Measurements from ENCODE around the gene MAD1L1.

Gene MAD1L1

DNA sequence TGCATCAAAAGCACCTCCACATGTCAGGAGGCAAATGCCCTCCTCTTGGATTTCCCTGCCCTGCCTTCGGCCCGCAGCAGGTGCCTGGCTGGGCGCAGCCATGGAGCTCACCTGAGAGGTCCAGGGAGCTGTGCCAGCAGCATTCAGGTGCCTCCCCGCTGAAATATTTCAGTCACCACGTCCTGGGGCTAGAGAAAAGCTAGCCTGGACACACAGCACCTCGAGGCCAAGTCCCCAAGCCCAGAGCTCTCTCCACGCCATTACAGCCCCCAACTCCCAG, 102.7 kb downstream of the MAD1L1 start:
- H3K4me3 ChIP-seq (ENCODE audit: low read depth, low read length): no peak overlapping the region
- peaks cover 16% of the 10 kb centered on the region for H3K36me3 ChIP-seq
- no peaks in the 10 kb centered on the region for H3K27me3 ChIP-seq
- H3K4me1 ChIP-seq: peaks cover 6% of the 10 kb centered on the region
- TF ChIP-seq, protein P1, sequence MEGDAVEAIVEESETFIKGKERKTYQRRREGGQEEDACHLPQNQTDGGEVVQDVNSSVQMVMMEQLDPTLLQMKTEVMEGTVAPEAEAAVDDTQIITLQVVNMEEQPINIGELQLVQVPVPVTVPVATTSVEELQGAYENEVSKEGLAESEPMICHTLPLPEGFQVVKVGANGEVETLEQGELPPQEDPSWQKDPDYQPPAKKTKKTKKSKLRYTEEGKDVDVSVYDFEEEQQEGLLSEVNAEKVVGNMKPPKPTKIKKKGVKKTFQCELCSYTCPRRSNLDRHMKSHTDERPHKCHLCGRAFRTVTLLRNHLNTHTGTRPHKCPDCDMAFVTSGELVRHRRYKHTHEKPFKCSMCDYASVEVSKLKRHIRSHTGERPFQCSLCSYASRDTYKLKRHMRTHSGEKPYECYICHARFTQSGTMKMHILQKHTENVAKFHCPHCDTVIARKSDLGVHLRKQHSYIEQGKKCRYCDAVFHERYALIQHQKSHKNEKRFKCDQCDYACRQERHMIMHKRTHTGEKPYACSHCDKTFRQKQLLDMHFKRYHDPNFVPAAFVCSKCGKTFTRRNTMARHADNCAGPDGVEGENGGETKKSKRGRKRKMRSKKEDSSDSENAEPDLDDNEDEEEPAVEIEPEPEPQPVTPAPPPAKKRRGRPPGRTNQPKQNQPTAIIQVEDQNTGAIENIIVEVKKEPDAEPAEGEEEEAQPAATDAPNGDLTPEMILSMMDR (IDR thresholded peaks at IDR 0.05; ENCODE audit: low read depth, low read length): no peak
- no peaks in the 10 kb centered on the region for H3K9me3 ChIP-seq
- no peak for DNase-seq

DNA sequence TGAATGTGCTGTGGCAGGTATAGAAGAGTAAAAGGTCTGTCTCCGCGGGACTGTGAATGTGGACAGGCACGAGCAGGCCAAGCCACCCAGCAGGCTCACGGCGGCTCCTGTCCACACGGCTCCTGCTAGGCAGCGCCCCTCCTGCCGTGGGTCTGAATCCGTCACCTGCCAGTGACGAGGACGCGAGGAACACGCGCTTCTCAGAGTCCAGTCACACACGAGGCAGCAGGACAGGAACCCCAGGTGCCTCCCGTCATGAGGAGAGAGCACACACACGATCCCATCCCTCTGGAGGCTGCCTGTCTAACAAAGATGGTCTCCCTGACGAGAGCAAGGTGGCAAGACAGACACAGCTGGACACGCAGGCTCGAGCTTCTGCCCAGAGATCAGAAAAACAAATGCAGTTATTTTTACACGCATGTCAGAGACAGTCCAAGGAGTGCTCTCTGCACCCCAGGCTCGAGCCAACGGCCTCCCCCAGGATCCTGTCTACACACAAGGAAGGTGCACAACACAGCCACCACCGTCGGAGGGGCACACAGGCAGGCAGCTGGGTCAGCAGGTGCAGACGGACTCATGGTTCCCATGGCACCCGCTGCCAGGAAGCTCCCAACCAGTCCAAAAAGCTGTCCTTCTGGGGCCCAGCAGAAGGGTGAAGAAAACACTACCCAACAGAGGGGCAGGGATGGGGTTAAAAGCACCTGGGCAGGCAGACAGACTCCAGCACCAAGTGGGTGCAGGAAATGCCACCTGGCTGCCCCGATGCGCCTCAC, 103.2 kb downstream of the MAD1L1 start:
- Histone ChIP-seq H3K36me3 (peaks cover 16% of the 10 kb centered on the region), H3K4me1 (peaks cover 6% of the 10 kb centered on the region), H3K27me3 (no peaks in the 10 kb centered on the region), H3K9me3 (no peaks in the 10 kb centered on the region), H3K4me3 (ENCODE audit: low read depth, low read length) (no peak overlapping the region)
- no peak for DNase-seq
- TF ChIP-seq, protein P1 (IDR thresholded peaks at IDR 0.05; ENCODE audit: low read depth, low read length): no peak

DNA sequence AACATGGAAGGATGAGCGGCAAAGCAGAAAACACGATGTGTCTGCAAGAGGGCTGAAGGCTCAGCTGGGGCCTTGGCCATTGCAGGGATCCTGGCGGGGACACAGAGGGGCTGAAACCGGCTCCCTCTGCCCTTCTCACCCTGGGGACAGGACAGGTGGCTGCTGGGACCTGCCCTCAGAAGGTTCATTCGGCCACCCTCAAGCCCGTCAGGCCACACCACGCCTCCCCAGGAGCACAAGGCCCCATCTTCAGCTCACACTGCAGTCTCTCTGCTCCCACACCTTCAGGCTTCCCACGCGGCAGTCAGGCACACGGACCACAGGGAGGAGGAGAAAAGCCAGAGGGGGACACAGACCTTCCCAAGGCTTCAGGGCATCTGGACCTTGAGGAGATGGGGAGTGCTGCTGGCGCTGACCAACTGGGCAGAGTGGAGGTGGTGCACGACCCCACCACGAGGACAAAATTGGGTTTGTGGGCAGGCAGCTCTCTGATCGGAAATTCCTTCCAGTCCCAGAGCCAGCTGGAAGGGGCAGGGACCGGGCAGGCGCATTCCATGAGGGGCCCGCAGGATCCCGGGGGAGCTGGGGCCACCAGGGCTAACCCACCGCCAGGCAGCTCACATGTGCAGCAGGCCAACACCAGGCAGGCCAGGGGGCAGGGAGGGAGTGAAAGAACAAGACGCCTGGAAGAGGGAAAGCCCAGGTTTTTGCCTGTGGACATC, 104.0 kb downstream of the MAD1L1 start:
- Histone ChIP-seq H3K9me3 (no peaks in the 10 kb centered on the region), H3K4me3 (ENCODE audit: low read depth, low read length) (no peak overlapping the region), H3K27me3 (no peaks in the 10 kb centered on the region), H3K36me3 (peaks cover 15% of the 10 kb centered on the region), H3K4me1 (peaks cover 6% of the 10 kb centered on the region)
- no peak for DNase-seq
- TF ChIP-seq, protein P1 (IDR thresholded peaks at IDR 0.05; ENCODE audit: low read depth, low read length): no peak

DNA sequence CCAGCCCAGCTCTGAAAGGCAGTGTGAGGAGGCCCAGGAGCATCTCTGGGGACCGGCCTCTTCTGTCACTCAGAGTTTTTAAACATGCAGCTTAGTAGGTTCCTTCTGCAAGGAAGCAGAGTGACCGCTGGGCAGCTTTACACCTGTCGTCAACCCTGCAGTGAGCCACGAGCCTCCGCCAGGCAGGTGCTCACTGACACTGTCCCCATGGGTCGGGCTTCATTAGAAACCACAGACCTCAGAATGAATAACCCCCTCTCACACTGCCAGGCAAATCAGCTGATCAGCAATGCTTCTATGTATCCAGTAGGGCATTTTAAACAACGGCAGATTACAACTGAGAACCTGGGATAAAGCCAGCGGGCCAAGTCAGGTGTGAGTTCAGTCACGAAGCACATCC, 106.1 kb downstream of the MAD1L1 start:
- Histone ChIP-seq H3K4me3 (ENCODE audit: low read depth, low read length) (no peak overlapping the region), H3K27me3 (no peaks in the 10 kb centered on the region), H3K4me1 (peaks cover 10% of the 10 kb centered on the region), H3K36me3 (peaks cover 10% of the 10 kb centered on the region), H3K9me3 (no peaks in the 10 kb centered on the region)
- DNase-seq: no peak
- TF ChIP-seq, protein P1 (IDR thresholded peaks at IDR 0.05; ENCODE audit: low read depth, low read length): no peak

DNA sequence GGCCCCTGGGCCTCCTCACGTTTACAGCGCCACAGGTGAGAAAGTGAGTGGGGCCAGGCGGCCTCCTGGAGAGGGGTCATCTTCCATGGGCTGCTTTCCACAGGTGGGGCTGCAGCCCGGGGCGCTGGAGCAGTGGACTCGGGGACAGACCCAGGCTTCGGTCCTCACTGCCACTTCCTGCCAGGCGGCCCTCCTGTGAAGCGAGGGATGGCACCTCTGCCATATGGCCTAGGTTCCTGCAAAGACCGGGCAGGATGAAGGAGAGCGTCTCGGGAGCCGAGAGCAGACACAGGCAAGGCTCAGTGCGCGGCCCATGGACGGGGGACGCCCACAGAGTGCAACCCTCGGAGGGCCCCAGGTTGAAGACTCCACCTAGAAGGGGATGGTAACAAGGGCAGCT, 106.8 kb downstream of the MAD1L1 start:
- H3K27me3 ChIP-seq: no peaks in the 10 kb centered on the region
- TF ChIP-seq, protein P1 (IDR thresholded peaks at IDR 0.05; ENCODE audit: low read depth, low read length): no peak

More for the DNA sequence above, 106.8 kb downstream of the MAD1L1 start:
- H3K9me3 ChIP-seq: no peaks in the 10 kb centered on the region
- H3K4me1 ChIP-seq: peaks cover 12% of the 10 kb centered on the region
- no peak overlapping the region for H3K4me3 ChIP-seq (ENCODE audit: low read depth, low read length)
- peaks cover 10% of the 10 kb centered on the region for H3K36me3 ChIP-seq
- DNase-seq: no peak

All from BE2C (cell line).